Ectodermal cell (in vitro differentiated cells): ENCODE data around the gene PPP6R3.
"Not testable (repeated sequence)": the region's sequence is repeated elsewhere in the genome, so short reads cannot be mapped to it uniquely, and the experiment has no call there.

Experiments used
- H3K27ac ChIP-seq: 2 replicates; pipeline ENCODE4 v1.7.0; 2013; ENCODE audit warnings: mild to moderate bottlenecking, low read depth, low read length; ENCODE audit not compliant: insufficient read depth, poor library complexity, severe bottlenecking
- H3K27me3 ChIP-seq: 2 replicates; pipeline ENCODE4 v1.7.0; 2013; ENCODE audit warnings: mild to moderate bottlenecking, low read length; ENCODE audit not compliant: insufficient read depth, control insufficient read depth, poor library complexity, severe bottlenecking
- H3K36me3 ChIP-seq: one replicate; pipeline ENCODE4 v1.7.0; 2013; ENCODE audit warnings: low read length; ENCODE audit not compliant: control insufficient read depth, insufficient read depth
- H3K4me1 ChIP-seq: one replicate; pipeline ENCODE4 v1.7.0; 2013; ENCODE audit warnings: low read length; ENCODE audit not compliant: control insufficient read depth, insufficient read depth
- H3K4me3 ChIP-seq: 2 replicates; pipeline ENCODE4 v1.7.0; 2013; ENCODE audit warnings: low read depth, low read length, control low read depth; ENCODE audit not compliant: insufficient read depth
- H3K9me3 ChIP-seq: 2 replicates; pipeline ENCODE4 v1.7.0; 2013; ENCODE audit warnings: mild to moderate bottlenecking, low read length, moderate library complexity; ENCODE audit not compliant: control insufficient read depth
- WGBS, 2 experiments: methylation state at CpG; one replicate each; pipeline ENCODE4 v1.1.7; 2013; ENCODE audit warnings: missing lambda C conversion rate in 2 of 2; 5-methylcytosine and 5-hydroxymethylcytosine counted together

Gene PPP6R3

DNA sequence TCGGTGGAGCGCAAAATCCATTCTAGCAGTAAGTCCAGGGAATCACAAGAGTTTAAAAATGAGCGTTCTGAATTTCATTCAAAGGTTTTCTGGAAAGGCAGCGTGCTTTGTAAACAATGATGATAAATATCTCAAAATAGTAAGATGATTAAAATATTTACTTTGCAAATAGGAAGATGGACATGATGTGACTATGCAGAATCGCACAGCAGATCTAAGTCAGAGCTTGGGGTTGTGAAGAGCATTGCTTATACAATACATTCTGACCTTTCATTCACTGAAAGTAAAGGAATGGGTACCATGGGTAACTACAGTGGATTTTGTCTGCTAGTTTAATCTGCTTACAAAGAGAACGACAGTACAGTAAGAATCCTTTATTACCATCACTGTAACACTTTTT is 77.5 kb downstream of the PPP6R3 start:
- H3K4me1 ChIP-seq = no peaks in the 10 kb centered on the region
- H3K4me3 ChIP-seq = no peak overlapping the region
- WGBS, 2 experiments = 97 to 99% methylated on average over 5 of the region's 6 CpGs
- H3K27ac ChIP-seq = no peak overlapping the region
- H3K9me3 ChIP-seq = no peaks in the 10 kb centered on the region
- no peaks in the 10 kb centered on the region for H3K27me3 ChIP-seq
- peaks cover 9% of the 10 kb centered on the region for H3K36me3 ChIP-seq

DNA sequence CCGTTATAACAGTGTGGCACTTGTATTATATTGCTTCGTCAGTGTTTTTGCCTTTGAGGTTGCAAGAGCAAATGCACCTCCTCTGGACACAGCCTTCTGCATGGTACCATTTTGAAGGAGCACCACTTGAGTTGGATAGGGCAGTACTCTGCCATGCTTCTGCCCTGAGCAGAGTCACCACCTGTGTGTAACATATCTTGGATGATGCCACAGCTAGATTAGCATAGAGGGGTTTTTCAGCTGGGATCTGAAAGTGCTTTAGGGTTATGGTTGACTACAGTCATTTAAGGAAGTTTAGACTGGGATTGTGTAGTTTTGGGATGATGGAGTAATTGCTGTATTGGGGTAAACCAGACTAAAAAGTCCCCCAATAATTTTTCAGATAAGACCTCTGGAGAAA is 78.8 kb downstream of the PPP6R3 start:
- Histone ChIP-seq H3K27ac (no peak overlapping the region), H3K36me3 (peaks cover 9% of the 10 kb centered on the region)
- WGBS, 2 experiments = 95 to 99% methylated on average over 2 of the region's 2 CpGs

DNA sequence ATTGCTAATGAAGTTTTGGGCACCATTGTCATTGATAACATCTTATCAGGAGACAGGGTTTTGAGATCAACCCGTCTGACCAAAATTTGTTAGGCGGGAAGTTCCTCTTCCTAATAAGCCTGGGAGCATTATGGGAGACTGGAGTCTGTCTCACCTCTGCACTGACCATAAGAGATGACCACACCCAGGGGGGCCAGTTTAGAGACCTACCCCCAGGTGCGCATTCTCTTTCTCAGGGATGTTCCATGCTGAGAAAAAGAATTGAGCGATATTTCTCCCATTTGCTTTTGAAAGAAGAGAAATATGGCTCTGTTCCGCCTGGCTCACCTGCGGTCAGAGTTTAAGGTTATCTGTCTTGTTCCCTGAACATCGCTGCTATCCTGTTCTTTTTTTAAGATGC is 80.0 kb downstream of the PPP6R3 start:
- not testable (repeated sequence) for H3K27me3 ChIP-seq, H3K27ac ChIP-seq, H3K9me3 ChIP-seq, H3K4me1 ChIP-seq, H3K4me3 ChIP-seq
- peaks cover 13% of the 10 kb centered on the region for H3K36me3 ChIP-seq
- WGBS, 2 experiments = 88 to 90% methylated on average over 7 of the region's 7 CpGs

More for the DNA sequence above, 78.8 kb downstream of the PPP6R3 start:
- Histone ChIP-seq H3K4me3 (no peak overlapping the region), H3K4me1 (no peaks in the 10 kb centered on the region), H3K9me3 (no peaks in the 10 kb centered on the region), H3K27me3 (no peaks in the 10 kb centered on the region)

DNA sequence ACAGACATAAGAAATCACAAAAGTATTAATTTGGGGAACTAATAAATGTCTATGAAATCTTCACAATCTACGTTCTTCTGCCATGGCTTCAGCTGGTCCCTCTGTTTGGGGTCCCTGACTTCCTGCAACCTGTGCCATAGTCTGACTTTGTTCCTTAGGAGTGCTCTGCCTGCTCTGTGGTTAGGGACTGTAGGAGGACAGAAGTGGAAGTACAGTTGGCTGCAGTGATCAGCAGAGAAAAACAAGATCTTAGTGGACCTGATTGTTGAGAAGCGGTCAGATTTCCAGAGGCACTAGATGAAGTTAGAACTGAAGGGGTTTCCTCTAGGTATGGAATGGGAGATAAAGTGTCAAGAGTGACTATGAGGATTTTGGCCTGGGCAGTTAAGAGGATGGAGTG is 80.6 kb downstream of the PPP6R3 start:
- no peaks in the 10 kb centered on the region for H3K27me3 ChIP-seq
- no peak overlapping the region for H3K27ac ChIP-seq
- no peak overlapping the region for H3K4me3 ChIP-seq
- H3K9me3 ChIP-seq = no peaks in the 10 kb centered on the region
- 94 to 97% methylated on average over 2 of the region's 2 CpGs for WGBS, 2 experiments
- no peaks in the 10 kb centered on the region for H3K4me1 ChIP-seq
- H3K36me3 ChIP-seq = peaks cover 19% of the 10 kb centered on the region

DNA sequence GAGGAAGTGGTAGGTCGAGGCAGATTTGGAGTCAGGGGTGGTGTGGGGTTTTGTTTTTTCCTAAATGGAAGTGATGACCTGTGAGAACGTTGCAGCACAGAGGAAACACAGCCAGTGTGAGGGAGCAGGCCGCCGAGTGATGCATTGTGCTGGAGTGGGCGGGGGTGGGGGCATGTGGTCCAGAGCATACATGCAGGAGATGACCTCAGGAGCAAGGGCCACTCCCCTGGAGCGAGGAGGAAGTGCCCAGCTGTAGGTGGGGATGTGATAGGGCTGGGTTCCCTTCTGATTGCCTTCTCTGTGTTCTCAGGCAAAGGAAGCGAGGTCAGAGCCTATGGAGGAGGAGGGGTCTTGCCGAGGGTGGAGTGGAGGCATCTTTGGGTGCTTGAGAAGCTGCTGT is 81.4 kb downstream of the PPP6R3 start:
- no peak overlapping the region for H3K4me3 ChIP-seq
- H3K27ac ChIP-seq = no peak overlapping the region
- H3K4me1 ChIP-seq = no peaks in the 10 kb centered on the region
- peaks cover 24% of the 10 kb centered on the region for H3K36me3 ChIP-seq
- WGBS, 2 experiments = 92% methylated on average over 7 of the region's 8 CpGs
- H3K9me3 ChIP-seq = no peaks in the 10 kb centered on the region
- H3K27me3 ChIP-seq = no peaks in the 10 kb centered on the region

DNA sequence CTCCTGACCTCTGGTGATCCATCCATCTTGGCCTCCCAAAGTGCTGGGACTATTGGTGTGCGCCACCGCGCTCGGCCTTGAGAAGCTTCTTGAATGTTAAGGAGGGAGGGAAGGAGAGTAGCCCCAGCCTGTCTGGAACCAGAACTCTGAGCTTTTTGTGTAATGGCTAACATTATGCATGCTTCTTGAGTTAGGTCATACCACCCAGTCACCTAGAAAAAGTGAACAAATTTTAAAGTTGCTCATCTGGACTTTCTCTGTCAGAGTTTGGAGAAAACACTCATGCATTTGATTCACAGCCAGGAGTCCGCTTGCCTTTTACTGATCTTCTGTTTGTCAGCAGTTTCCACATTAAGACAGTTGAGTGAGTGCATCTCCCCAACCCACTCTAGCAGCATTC is 82.1 kb downstream of the PPP6R3 start:
- 93 to 96% methylated on average over 5 of the region's 5 CpGs for WGBS, 2 experiments
- Histone ChIP-seq H3K36me3 (peaks cover 29% of the 10 kb centered on the region), H3K27me3 (no peaks in the 10 kb centered on the region), H3K27ac (no peak overlapping the region), H3K4me3 (no peak overlapping the region), H3K9me3 (no peaks in the 10 kb centered on the region), H3K4me1 (no peaks in the 10 kb centered on the region)

DNA sequence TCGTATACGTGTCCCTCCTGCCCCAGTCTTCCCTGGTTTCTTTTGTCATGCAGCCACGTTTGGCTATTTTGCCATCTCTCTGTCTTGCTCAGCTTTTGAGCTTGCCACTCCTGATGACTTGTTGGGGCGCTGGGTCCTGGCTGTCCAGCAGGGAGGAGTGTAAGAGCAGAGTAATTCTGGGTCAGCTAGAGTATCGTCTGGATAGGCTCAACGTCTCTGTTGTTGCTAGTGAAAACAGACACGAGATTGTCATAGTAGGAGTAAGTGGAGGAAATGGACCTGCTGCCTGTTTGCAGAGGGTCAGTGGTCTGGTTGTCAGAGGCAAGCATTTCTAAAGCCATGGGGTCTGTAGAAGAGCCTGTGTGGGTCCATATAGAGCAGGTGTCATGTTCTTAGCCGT is 83.0 kb downstream of the PPP6R3 start:
- H3K4me3 ChIP-seq = no peak overlapping the region
- H3K27me3 ChIP-seq = no peaks in the 10 kb centered on the region
- H3K27ac ChIP-seq = no peak overlapping the region
- H3K9me3 ChIP-seq = no peaks in the 10 kb centered on the region
- 90 to 95% methylated on average over 8 of the region's 8 CpGs for WGBS, 2 experiments
- H3K4me1 ChIP-seq = no peaks in the 10 kb centered on the region
- H3K36me3 ChIP-seq = peaks cover 36% of the 10 kb centered on the region

DNA sequence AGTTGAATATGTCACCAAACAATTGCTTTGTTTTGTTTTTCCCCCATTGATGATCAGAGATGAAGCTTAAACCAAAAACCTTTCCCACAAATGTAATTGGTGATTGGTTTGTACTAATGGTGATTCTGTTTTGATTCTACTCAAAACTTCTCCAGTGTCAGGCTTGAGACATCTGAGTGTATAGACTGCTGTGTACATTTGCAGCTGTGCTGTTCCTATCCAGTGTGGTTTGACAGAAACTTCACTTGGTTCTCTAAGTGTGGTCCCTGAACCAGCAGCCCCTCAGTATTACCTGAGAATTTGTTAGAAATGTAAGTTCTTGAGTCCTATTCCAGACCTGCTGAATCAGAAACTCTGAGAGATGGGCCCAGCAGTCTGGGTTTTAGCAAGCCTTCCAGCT is 84.8 kb downstream of the PPP6R3 start:
- Histone ChIP-seq H3K27me3 (no peaks in the 10 kb centered on the region), H3K36me3 (peaks cover 34% of the 10 kb centered on the region), H3K27ac (no peak overlapping the region), H3K9me3 (no peaks in the 10 kb centered on the region), H3K4me3 (no peak overlapping the region), H3K4me1 (no peaks in the 10 kb centered on the region)

DNA sequence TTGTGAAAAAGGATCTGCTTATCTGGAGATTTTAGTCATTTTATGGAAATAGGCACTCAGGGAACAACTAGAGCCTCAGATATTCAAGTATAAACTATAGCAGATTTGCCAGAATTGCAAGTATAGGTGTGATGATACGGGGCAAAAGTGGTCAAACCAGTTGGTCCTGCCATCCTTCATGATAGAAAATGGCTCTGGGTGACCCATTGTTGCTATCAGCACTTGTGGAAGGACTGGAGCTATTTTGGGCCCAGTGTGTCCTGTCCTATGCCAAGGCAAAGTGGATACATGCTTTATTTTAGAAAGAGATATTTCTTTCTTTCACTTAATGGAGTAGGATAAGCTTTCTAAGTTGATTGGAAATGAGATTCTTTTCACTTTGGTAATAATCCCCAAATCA is 85.2 kb downstream of the PPP6R3 start:
- no peak overlapping the region for H3K27ac ChIP-seq
- H3K36me3 ChIP-seq = peaks cover 38% of the 10 kb centered on the region
- H3K4me3 ChIP-seq = no peak overlapping the region
- H3K27me3 ChIP-seq = no peaks in the 10 kb centered on the region
- 93 to 97% methylated on average over 1 of the region's 1 CpG for WGBS, 2 experiments
- H3K9me3 ChIP-seq = no peaks in the 10 kb centered on the region
- H3K4me1 ChIP-seq = no peaks in the 10 kb centered on the region

DNA sequence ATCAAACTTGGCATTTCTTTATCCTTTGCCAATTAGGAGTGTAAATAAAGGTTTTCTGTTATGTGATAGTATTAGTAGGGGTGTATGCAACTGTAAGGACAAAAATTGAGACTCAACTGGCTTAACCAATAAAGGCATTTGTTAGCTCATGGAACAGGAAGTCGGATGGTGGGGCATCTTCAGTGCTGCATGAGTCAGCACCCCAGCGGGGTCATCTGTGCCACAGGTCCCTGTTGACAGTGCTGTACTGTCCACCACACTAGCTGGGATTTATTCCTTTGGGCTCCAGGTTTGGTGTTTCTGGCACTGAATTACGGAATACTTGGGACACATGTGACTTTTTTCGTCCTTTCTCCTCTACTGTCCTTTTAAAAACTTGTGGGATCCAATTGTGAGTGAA is 86.0 kb downstream of the PPP6R3 start:
- no peak overlapping the region for H3K4me3 ChIP-seq
- H3K9me3 ChIP-seq = no peaks in the 10 kb centered on the region
- peaks cover 42% of the 10 kb centered on the region for H3K36me3 ChIP-seq
- H3K27me3 ChIP-seq = no peaks in the 10 kb centered on the region
- no peak overlapping the region for H3K27ac ChIP-seq
- no peaks in the 10 kb centered on the region for H3K4me1 ChIP-seq
- WGBS, 2 experiments = 94 to 99% methylated on average over 4 of the region's 4 CpGs

DNA sequence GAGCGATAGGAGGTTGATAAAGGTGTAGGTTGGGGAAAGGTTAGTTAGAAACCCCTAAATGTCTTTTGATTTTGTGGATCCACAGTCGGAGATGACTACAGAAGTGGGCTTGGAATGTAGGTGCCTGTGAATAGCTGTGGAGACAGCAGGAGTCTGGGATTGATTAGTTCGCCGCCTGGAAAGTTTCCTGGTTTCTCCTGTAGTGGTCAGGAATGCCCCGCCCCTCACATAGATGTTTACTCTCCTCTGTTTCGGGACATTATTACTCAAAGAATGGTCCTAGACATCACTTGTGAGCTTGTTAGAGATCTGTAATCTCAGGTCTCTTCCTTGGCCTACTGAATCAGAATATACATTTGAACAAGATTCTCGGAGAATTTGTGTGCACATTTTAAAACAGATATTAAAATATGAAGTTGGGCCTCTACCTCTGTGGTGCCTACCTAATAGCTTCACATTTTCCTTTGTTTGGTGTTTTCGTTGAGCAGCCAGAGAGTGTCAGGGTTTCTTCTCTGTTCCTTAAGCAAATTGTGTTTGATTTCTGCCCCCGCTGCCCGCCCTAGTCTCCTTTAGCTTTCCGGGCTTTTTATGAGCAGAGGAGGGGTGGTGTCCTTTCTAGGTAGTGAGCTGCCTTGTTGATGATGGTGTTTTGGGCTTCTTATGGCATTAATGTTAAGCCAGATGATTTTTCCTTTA is 89.4 kb downstream of the PPP6R3 start:
- Histone ChIP-seq H3K27me3 (no peaks in the 10 kb centered on the region), H3K4me3 (no peak overlapping the region), H3K27ac (no peak overlapping the region), H3K4me1 (no peaks in the 10 kb centered on the region), H3K9me3 (no peaks in the 10 kb centered on the region), H3K36me3 (peaks cover 45% of the 10 kb centered on the region)
- 92 to 95% methylated on average over 11 of the region's 11 CpGs for WGBS, 2 experiments
